Endothelial cell of hepatic sinusoid (primary cell): ENCODE results near the gene TRPM7.
"Not testable (repeated sequence)": the region's sequence is repeated elsewhere in the genome, so short reads cannot be mapped to it uniquely, and the experiment has no call there.

Experiments used
- in situ Hi-C: cut with HindIII; loops from 2 replicates; pipeline ENCODE4 v1.10.0; 2017; ENCODE audit warnings: low sequenced_read_pairs

TRPM7 gene

DNA sequence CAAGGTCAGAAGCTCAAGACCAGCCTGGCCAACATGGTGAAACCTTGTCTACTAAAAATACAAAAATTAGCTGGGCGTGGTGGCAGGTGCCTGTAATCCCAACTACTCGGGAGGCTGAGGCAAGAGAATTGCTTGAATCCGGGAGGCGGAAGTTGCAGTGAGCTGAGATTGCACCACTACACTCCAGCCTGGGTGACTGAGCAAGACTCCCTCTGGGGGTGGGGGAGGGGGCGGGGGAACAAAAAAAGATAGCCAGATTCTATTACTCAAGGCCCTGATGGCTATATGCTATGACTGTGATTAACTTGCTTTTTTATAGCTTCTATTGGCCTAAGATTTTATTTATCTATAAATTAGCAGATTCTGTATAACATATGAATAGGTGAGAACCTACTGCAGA lies 112.8 kb downstream of the TRPM7 start:
- in situ Hi-C loops = not testable (repeated sequence)

DNA sequence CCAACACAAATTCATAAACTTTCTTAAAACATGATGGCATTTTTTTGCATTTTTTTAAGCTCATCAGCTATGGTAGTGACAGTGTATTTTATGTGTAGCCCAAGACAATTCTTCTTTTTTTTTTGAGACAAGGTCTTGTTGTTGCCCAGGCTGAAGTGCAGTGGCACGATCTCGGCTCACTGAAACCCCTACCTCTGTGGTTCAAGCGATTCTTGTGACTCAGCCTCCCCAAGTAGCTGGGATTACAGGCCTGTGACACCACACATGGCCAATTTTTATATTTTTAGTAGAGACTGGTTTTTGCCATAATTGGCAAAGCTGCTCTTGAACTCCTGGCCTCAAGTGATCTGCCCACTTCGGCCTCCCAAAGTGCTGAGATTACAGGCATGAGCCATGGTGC lies 122.8 kb downstream of the TRPM7 start:
- in situ Hi-C loops = no loop called here

GRCh38 chr15:50562735-50563640 lies 123.6 kb downstream of the TRPM7 start:
- in situ Hi-C loops = no loop called here

DNA sequence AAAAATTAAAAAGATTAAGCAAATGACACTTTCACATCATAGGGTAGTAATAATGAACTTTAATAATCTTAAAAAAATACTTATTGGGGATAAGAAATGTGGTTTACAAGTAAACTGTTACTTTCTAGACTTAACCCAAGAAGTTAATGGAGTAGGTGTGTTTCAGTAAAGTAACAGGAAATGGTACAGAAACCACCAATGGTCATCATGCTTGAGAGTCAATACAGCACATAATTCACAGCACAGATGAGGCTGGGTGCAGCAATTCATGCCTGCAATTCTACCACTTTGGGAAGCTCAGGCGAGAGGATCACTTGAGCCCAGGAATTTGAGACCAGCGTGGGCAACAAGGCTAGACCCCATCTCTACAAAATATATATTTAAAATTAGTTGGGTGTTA lies 128.6 kb downstream of the TRPM7 start:
- in situ Hi-C loops = no loop called here

DNA sequence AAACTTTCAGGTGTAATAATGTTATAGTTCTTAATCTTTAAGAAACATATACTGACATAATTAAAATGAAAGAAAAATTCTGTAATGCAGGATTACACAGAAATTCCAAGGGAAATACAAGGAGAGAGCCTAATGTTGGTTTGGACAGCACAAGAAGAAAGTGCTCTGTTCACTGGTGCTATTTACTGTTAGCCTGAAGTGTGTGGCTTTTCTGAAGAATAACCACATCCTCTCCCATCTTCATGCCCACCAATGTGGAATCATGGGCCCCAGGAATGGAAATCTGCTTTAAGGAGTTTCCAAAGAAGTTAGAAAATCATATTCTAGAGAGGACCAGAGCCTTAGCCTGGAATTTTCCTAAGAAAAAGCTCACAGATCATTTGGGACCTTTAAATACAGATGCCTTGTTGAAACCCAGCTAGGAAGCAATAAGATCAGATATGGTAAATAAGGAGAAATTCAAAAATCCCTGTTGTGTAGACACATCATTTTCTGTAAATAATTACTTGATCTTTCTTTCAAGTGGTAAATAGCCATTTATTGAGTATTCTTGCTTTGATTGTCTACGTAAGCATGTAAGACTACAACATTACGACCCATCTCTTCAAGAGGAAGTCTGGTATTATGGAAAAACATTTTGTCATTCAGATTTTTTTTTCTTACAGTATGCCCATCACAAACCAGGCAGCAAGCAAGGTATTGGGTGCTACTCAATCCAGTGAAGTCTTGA lies 129.8 kb downstream of the TRPM7 start:
- in situ Hi-C loops = no loop called here

- in situ Hi-C loops = no loop called here
Observed at GRCh38 chr15:50552238-50552637, 134.4 kb downstream of the TRPM7 start.

GRCh38 chr15:50549326-50549725 lies 137.3 kb downstream of the TRPM7 start:
- in situ Hi-C loops = no loop called here

DNA sequence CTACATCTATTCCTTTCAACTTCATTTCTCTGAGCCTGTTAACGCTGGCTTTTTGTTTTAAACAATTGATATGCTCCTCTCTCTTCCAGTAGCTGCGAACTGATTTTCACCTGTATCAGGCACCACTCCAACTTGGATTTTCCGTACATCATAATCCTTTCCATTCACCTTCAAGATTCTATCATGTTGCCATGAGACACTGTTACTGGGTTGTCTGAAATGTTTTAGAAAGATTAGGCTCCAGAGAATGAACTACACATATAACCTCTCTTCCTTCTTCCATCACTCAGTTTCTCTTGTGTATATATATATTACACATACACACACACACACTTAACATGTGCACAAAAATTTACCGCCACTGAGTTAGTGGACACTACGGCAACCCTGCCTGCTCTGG lies 140.0 kb downstream of the TRPM7 start, which contains the start of gene USP50:
Gene USP50, minus strand, starts transcription at position 101 of the 400 bp plus-strand sequence. CDS start 141 bp downstream, outside the sequence.
- in situ Hi-C loops = no loop called here

- in situ Hi-C loops = no loop called here
Observed at GRCh38 chr15:50544368-50544767, 142.2 kb downstream of the TRPM7 start.

GRCh38 chr15:50543556-50543955 lies 143.0 kb downstream of the TRPM7 start:
- in situ Hi-C loops = no loop called here

DNA sequence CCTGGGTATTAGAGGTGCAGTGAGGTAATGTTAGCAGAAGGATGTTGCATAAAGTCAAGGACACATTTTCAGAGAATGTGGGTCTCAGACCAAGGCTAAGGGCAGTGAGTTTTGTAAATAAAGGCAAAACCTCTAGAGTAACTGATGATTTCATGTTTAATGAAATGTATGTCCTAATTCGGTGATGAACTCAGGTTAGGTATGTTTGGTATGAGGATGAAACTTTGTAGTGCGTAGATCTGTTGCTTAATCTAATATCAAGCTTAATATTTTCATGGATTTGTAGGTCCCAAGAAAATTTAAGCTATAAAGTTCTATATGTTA lies 143.7 kb downstream of the TRPM7 start:
- in situ Hi-C loops = no loop called here

DNA sequence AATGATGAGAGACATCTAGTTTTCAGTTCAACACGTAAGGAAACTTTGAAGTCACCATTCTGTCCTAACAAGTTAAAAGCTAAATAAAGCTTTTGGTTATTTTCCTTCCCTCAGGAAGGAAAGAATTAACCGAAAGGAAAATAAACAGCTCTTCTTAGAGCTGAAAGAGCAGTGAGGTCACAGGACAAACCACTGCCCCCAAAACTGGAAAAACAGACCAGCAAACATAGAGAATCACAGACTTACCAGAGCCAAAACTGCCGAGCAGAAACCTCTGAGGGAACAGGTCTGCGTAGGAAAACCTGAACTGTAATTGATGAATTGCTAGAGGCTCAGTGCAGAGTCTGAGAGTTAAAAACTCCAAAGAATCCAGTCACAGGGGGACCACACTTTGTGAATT lies 154.8 kb downstream of the TRPM7 start:
- in situ Hi-C loops = no loop called here

DNA sequence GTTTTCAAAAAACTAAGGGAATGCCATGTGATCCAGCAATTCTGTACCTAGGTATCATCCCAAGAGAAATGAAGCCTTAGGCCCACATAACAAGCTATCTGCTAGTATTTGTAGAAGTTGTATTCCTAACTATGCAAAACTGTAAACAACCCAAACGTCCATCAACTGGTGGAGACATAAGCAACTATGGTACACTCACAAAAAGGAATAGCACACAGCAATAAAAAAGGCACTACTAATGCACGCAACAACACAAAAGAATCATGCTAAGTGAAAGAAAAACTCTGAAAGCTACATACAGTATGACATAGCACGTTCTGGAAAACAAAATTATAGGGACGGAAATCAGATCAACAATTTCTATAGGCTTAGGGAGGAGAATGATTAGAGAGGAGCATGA lies 155.4 kb downstream of the TRPM7 start:
- in situ Hi-C loops = no loop called here

DNA sequence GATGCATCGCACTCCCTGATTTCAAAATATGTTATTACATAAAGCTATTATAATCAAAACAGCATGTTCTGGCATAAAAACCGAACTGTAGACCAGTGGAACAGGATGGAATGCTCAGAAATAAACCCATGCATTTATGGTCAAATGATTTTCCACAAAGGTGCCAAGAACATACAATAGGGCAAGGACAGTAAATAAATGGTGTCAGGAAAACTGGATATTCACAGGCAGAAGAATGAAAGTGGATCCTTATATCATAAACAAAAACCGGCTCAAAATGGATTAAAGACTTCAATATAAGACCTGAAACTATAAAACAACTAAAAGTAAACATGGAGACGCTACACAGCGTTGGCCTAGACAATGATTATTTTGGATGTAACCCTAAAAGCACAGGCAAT lies 162.7 kb downstream of the TRPM7 start:
- in situ Hi-C loops = no loop called here

GRCh38 chr15:50519740-50520425 lies 166.7 kb downstream of the TRPM7 start:
- in situ Hi-C loops = no loop called here

DNA sequence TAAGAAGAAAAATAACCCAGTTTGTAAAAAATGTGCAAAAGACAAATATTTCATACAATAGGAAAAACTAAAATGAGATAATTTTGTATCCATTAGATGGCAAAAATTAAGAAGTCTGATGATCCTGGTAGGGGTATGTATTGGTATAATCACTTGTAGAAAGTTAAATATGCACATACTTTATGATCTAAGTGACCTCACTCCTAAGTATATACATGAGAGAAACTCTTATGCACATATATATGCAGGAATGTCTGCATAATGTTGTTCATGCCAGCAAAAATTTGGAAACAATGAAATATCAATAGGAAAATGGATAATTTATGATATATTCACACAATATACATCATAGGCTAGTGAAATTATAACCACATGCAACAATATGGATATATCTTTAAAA lies 173.6 kb downstream of the TRPM7 start:
- in situ Hi-C loops = no loop called here
